Kidney (tissue), 14 donors: ENCODE measurements around the gene SETD3. TPM values are rescaled to one million over a fixed set of nuclear protein-coding genes. Genes with fewer than 3 reads are reported as not detected.

Source experiments
- DNase-seq, 5 donors: peaks; one replicate each; pipeline ENCODE4 v3.0.0-alpha.2; 2013 to 2020
- FAIRE-seq: peaks from 2 replicates; lab custom pipeline; 2012; peaks lifted over from hg19 to GRCh38; lab: Jason Lieb, UNC
- H3K27ac ChIP-seq, 2 donors: one replicate each; pipeline ENCODE4 v1.7.0; 2013; ENCODE audit warnings: low read depth in 2 of 2, low read length in 2 of 2, inconsistent platforms in 1 of 2
- H3K27me3 ChIP-seq: one replicate; pipeline ENCODE4 v1.7.1; 2013; ENCODE audit warnings: low read length, inconsistent platforms; ENCODE audit not compliant: control insufficient read depth, insufficient read depth
- H3K36me3 ChIP-seq, 3 donors: one replicate each; pipeline versions ENCODE4 v1.7.0 to v1.7.1; 2013; ENCODE audit warnings: low read length in 3 of 3, control low read depth in 1 of 3, inconsistent platforms in 1 of 3; ENCODE audit not compliant: insufficient read depth in 3 of 3, control insufficient read depth in 2 of 3
- H3K4me1 ChIP-seq, 3 donors: one replicate each; pipeline versions ENCODE4 v1.7.0 to v1.7.1; 2013; ENCODE audit warnings: low read length in 3 of 3, inconsistent platforms in 1 of 3, low read depth in 1 of 3; ENCODE audit not compliant: control insufficient read depth in 2 of 3, insufficient read depth in 2 of 3
- H3K4me3 ChIP-seq, 3 donors: one replicate each; pipeline versions ENCODE4 v1.7.0 to v1.8.1; 2013; ENCODE audit warnings: low read length in 3 of 3, control low read depth in 1 of 3, inconsistent platforms in 1 of 3
- H3K9ac ChIP-seq, 3 donors: one replicate each; pipeline versions ENCODE4 v1.7.0 to v1.7.1; 2013; ENCODE audit warnings: low read length in 3 of 3, control low read depth in 1 of 3, inconsistent platforms in 1 of 3
- H3K9me3 ChIP-seq, 3 donors: one replicate each; pipeline versions ENCODE4 v1.7.0 to v1.7.1; 2013; ENCODE audit warnings: low read length in 3 of 3, control low read depth in 1 of 3, inconsistent platforms in 1 of 3; ENCODE audit not compliant: control insufficient read depth in 2 of 3, insufficient read depth in 1 of 3
- intact Hi-C: fragments of 100-400 bp; cut with DNase I; formaldehyde crosslinking; loops from one replicate; pipeline ENCODE4 v1.11.1; 2022
- polyA plus RNA-seq: library from polyadenylated mRNA; stranded (reverse); fragments of 350-450 nt; fragmentation: Illumina TruSeq; extraction: RNeasy Lipid Tissue Mini Kit (QIAGEN cat#74804); gene quantifications from one replicate; pipeline ENCODE4 v1.2.3, GENCODE V29; 2014; ENCODE audit warnings: low read depth, low replicate concordance; ENCODE audit not compliant: insufficient read depth
- total RNA-seq: library from RNA; stranded (reverse); fragmentation: NEBNext Ultra II Directional; extraction: Animal tissue kit (Norgen Biotek cat#: 25700); gene quantifications from one replicate; pipeline ENCODE4 v1.2.1, GENCODE V29; 2021
- TF ChIP-seq, protein P1 (sequence below): IDR thresholded peaks from 3 replicates; pipeline ENCODE4 v1.5.1; 2012; ENCODE audit warnings: mild to moderate bottlenecking, moderate library complexity, borderline replicate concordance; ENCODE audit not compliant: insufficient read depth; ENCODE audit errors: extremely low read depth
- donor health status: control.
- donor health status: control.
- donor health status: control.
- donor health status: control.
- donor health status: control.
- donor health status: DM: yes; HTN: yes; CAD: no.
- donor health status: Normal renal cell carcinoma (clear cell type).

The SETD3 gene
- total and polyA plus RNA-seq, 2 donors from 2014 or later = 74.0 to 85.6 TPM

GRCh38 chr14:99397698-99398097 is 83.0 kb downstream of the SETD3 start:
- DNase-seq (no peak), FAIRE-seq (no peak)
- Histone ChIP-seq H3K9me3 (no peaks in the 10 kb centered on the region), H3K27ac (no peak overlapping the region), H3K27me3 (no peaks in the 10 kb centered on the region), H3K36me3 (peaks cover 0 to 26% (median 26%) of the 10 kb centered on the region in 3 donors), H3K9ac (no peak overlapping the region), H3K4me1 (peaks cover 0 to 6% (median 2%) of the 10 kb centered on the region in 3 donors), H3K4me3 (no peak overlapping the region)
- intact Hi-C loops = no loop called here
- TF ChIP-seq, protein P1, sequence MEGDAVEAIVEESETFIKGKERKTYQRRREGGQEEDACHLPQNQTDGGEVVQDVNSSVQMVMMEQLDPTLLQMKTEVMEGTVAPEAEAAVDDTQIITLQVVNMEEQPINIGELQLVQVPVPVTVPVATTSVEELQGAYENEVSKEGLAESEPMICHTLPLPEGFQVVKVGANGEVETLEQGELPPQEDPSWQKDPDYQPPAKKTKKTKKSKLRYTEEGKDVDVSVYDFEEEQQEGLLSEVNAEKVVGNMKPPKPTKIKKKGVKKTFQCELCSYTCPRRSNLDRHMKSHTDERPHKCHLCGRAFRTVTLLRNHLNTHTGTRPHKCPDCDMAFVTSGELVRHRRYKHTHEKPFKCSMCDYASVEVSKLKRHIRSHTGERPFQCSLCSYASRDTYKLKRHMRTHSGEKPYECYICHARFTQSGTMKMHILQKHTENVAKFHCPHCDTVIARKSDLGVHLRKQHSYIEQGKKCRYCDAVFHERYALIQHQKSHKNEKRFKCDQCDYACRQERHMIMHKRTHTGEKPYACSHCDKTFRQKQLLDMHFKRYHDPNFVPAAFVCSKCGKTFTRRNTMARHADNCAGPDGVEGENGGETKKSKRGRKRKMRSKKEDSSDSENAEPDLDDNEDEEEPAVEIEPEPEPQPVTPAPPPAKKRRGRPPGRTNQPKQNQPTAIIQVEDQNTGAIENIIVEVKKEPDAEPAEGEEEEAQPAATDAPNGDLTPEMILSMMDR = no peak

GRCh38 chr14:99395909-99396530 is 84.6 kb downstream of the SETD3 start:
- H3K36me3 ChIP-seq = peaks cover 0 to 26% (median 23%) of the 10 kb centered on the region in 3 donors
- no peaks in the 10 kb centered on the region for H3K27me3 ChIP-seq
- H3K4me1 ChIP-seq = no peaks in the 10 kb centered on the region
- H3K9ac ChIP-seq = no peak overlapping the region
- intact Hi-C loops = no loop called here
- no peak overlapping the region for H3K27ac ChIP-seq
- no peak for DNase-seq
- TF ChIP-seq, protein P1 = no peak
- no peaks in the 10 kb centered on the region for H3K9me3 ChIP-seq
- FAIRE-seq = no peak
- H3K4me3 ChIP-seq = no peak overlapping the region

DNA sequence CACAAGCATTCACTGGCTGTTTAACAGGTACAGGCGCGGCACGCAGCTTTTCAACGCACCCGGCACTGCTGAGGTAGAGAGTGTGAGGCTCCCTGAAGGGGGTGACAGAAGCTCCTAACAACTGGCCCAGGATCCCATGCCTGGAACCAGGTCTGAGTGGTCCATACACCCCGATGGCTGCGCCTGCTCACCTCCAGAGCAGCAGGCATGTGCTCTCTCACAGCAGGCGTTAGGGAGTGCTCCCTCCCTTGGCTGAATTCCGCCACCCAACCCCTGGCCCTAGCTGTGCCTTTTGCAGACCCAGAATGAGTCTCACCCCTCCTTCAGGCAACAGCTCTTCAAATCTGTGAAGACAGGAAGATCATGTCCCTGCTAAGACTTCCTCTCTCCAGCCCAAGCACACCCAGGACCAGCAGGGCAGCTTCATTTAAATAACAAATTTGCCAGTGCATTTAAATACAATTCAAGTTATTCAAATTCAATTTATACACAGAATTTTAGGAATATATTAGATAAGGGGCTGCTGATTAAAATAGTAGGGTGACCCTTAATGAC is 86.0 kb downstream of the SETD3 start:
- no peak for FAIRE-seq
- DNase-seq = no peak
- no peaks in the 10 kb centered on the region for H3K9me3 ChIP-seq
- TF ChIP-seq, protein P1 = no peak
- H3K4me1 ChIP-seq = no peaks in the 10 kb centered on the region
- H3K27ac ChIP-seq = no peak overlapping the region
- no peak overlapping the region for H3K4me3 ChIP-seq
- no peaks in the 10 kb centered on the region for H3K27me3 ChIP-seq
- intact Hi-C loops = no loop called here
- H3K9ac ChIP-seq = no peak overlapping the region
- peaks cover 0 to 23% (median 23%) of the 10 kb centered on the region in 3 donors for H3K36me3 ChIP-seq
